ENCODE data around the gene SRGAP1. TPM values are rescaled to one million over a fixed set of nuclear protein-coding genes. Genes with fewer than 3 reads are reported as not detected.

Gene SRGAP1
- total RNA-seq, 4 donors from 2014 or later, result 7.2 to 22.9 (median 11.5) TPM

GRCh38 chr12:63915105-63915800 is 70.8 kb downstream of the SRGAP1 start:
- no peak for TF ChIP-seq EP300 (IDR thresholded peaks at IDR 0.05)
- no peak for TF ChIP-seq POLR2A (IDR thresholded peaks at IDR 0.05)
- Histone ChIP-seq H3K9me3 (no peaks in the 10 kb centered on the region), H3K36me3 (no peaks in the 10 kb centered on the region), H3K27me3 (no peaks in the 10 kb centered on the region), H3K27ac (no peak overlapping the region), H3K4me1 (peaks cover 0 to 48% (median 12%) of the 10 kb centered on the region in 3 donors), H3K4me3 (no peak overlapping the region)
- WGBS, 2 donors (ENCODE audit: low coverage in 1 of 2), result 18 to 24% methylated on average over 2 of the region's 2 CpGs
- no peak for ATAC-seq

- H3K4me1 ChIP-seq, result peaks cover 0 to 43% (median 12%) of the 10 kb centered on the region in 3 donors
- no peak for ATAC-seq
- no peaks in the 10 kb centered on the region for H3K27me3 ChIP-seq
- TF ChIP-seq EP300 (IDR thresholded peaks at IDR 0.05), result no peak
- TF ChIP-seq POLR2AphosphoS5 (IDR thresholded peaks at IDR 0.05), result no peak
- no peak for TF ChIP-seq CTCF (IDR thresholded peaks at IDR 0.05)
- TF ChIP-seq POLR2A (IDR thresholded peaks at IDR 0.05), result no peak
- H3K27ac ChIP-seq, result peak overlapping the region in 3 of 4 donors; percentile 20 to 25 (median 25)
- H3K9me3 ChIP-seq, result no peaks in the 10 kb centered on the region
- WGBS, 2 donors (ENCODE audit: low coverage in 1 of 2), result 70 to 74% methylated on average over 3 to 7 of the region's 7 CpGs
- no peaks in the 10 kb centered on the region for H3K36me3 ChIP-seq
- no peak overlapping the region for H3K4me3 ChIP-seq
Observed at GRCh38 chr12:63916561-63917476, 72.3 kb downstream of the SRGAP1 start.

GRCh38 chr12:63917477-63917862 is 73.0 kb downstream of the SRGAP1 start:
- no peaks in the 10 kb centered on the region for H3K36me3 ChIP-seq
- H3K4me3 ChIP-seq, result no peak overlapping the region
- no peaks in the 10 kb centered on the region for H3K9me3 ChIP-seq
- 96 to 100% methylated on average over 3 of the region's 3 CpGs for WGBS, 2 donors (ENCODE audit: low coverage in 1 of 2)
- H3K4me1 ChIP-seq, result peaks cover 0 to 43% (median 12%) of the 10 kb centered on the region in 3 donors
- peak overlapping the region in 1 of 4 donors; percentile 25 for H3K27ac ChIP-seq
- H3K27me3 ChIP-seq, result no peaks in the 10 kb centered on the region
- TF ChIP-seq POLR2AphosphoS5 (IDR thresholded peaks at IDR 0.05), result no peak
- no peak for TF ChIP-seq EP300 (IDR thresholded peaks at IDR 0.05)
- TF ChIP-seq POLR2A (IDR thresholded peaks at IDR 0.05), result no peak
- TF ChIP-seq CTCF (IDR thresholded peaks at IDR 0.05), result no peak
- no peak for ATAC-seq

- peak overlapping the region in 2 of 4 donors; percentile 7 to 52 for H3K27ac ChIP-seq
- no peak overlapping the region for H3K4me3 ChIP-seq
- H3K4me1 ChIP-seq, result peaks cover 0 to 43% (median 12%) of the 10 kb centered on the region in 3 donors
- H3K27me3 ChIP-seq, result no peaks in the 10 kb centered on the region
- 65 to 79% methylated on average over 10 of the region's 10 CpGs for WGBS, 2 donors (ENCODE audit: low coverage in 1 of 2)
- no peak for TF ChIP-seq EP300 (IDR thresholded peaks at IDR 0.05)
- peak; percentile 67 for TF ChIP-seq POLR2AphosphoS5 (IDR thresholded peaks at IDR 0.05)
- H3K36me3 ChIP-seq, result no peaks in the 10 kb centered on the region
- H3K9me3 ChIP-seq, result no peaks in the 10 kb centered on the region
- ATAC-seq, result peak; percentile 84
Observed at GRCh38 chr12:63917864-63918799, 73.6 kb downstream of the SRGAP1 start.

DNA sequence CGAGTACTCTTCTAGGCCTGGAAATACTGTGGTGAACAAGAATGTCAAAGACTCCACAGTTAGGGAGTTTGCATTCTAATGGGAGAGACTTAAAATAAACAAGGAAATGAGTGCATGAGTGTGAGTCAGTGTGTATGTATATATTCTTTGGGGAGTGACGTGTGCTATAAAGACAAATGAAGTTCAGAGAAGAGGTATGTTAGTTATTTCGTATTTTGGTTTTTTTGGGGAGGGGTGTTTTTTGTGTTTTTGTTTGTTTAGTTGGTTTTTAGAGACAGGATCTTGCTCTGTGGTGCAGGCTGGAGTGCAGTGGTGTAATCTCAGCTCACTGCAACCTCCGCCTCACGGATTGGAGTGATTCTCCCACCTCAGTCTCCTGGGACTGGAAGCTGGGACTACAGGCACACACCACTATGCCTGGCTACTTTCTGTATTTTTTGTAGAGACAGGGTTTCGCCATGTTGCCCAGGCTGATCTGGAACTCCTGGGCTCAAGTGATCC is 74.3 kb downstream of the SRGAP1 start:
- TF ChIP-seq POLR2A (IDR thresholded peaks at IDR 0.05), result no peak
- no peak for TF ChIP-seq CTCF (IDR thresholded peaks at IDR 0.05)
- no peak for TF ChIP-seq EP300 (IDR thresholded peaks at IDR 0.05)
- no peak for TF ChIP-seq POLR2AphosphoS5 (IDR thresholded peaks at IDR 0.05)
- Histone ChIP-seq H3K27me3 (no peaks in the 10 kb centered on the region), H3K36me3 (no peaks in the 10 kb centered on the region), H3K9me3 (no peaks in the 10 kb centered on the region), H3K4me1 (peaks cover 0 to 43% (median 12%) of the 10 kb centered on the region in 3 donors), H3K27ac (peak overlapping the region in 1 of 4 donors; percentile 52), H3K4me3 (no peak overlapping the region)
- 31 to 77% methylated on average over 3 to 6 of the region's 6 CpGs for WGBS, 2 donors (ENCODE audit: low coverage in 1 of 2)
- ATAC-seq, result no peak

Measured in gastroesophageal sphincter (tissue), 4 donors.